Fibroblast of peridontal ligament (primary cell): ENCODE data around the gene SMAD6.

Experiments
- DNase-seq: peaks from one replicate; pipeline ENCODE4 v3.0.0-alpha.2; 2010; ENCODE audit errors: extremely low read depth

The SMAD6 gene

GRCh38 chr15:66758844-66759243 lies 56.8 kb downstream of the SMAD6 start:
- DNase-seq, result no peak

GRCh38 chr15:66760097-66760967 lies 58.3 kb downstream of the SMAD6 start:
- DNase-seq, result no peak

GRCh38 chr15:66760968-66761725 lies 59.1 kb downstream of the SMAD6 start:
- peak; percentile 55 for DNase-seq

GRCh38 chr15:66761726-66762595 lies 59.9 kb downstream of the SMAD6 start:
- peak; percentile 85 for DNase-seq

DNA sequence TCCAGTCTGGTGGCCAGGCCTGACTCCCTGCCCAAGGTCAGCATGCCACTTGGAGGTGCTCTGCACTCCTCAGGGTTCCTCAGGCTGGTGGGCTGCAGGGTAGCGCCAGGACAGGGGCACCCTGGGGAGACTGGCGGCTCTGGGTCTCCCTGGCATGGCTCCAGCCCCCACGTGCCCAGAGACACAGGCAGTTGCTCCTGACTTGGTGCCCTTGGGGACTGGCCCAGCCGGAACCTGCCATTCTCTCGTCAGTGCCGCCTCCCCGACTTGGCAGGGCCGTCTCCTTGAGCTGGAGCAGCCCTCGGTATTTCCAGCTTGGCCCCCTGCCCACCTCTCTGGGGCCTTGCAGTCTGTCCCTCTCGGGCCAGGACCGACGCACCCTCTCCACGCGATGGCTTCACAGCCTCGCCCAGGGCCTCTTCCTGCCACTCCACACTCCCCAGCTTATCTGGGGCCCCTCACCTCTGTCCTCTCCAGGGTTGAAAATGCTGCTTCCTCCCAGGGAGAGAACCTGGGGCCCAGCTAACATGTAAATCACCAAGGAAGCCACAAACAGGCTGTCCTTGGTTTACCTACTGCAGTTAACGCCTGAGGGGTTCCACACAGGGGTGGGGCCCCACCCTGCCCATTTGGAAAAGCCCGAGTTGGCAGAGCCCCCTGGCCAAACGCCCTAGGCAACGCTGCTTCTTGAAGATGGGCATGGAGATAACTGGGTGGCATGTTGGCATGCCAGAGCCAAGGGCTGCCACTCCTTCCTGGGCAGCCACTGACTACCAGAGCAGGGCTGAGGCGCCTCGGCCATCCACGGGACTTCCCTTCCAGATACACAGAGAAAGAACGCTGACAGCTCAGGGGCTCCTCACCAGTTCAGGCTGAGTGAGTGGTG lies 61.4 kb downstream of the SMAD6 start:
- DNase-seq, result no peak

DNA sequence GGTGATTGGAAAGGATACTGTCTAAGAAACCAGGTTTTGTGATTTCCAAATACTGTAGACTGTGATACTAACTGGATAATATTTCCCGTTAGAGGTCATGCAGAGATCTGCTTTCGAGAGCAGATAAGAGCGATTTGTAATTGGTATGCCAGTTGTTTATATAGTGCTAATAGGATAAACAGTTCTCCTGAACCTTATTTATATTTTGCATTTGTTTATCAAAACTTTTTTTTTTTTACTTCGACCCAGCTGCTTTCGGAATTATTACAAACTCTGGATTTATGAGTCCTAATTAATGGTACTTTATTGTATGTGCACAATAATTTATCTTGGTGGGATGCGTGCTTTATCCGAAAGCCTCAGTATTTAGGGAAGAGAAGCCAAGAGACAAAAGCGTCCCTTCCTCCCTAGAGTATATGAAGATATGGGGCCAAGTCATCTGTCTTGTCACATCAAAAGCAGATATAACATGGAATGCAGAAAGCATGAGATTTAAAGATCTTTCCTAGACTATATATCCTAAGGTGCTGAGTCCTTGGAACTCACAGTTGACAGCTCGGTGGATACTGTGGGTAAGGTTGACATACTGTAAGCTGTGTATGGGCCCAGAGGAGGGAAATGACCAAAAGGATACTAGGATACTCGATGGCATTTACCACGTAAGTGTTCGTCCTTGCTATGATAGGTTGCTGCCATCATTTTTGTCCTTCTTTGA lies 62.2 kb downstream of the SMAD6 start:
- DNase-seq, result no peak

GRCh38 chr15:66765478-66766281 lies 63.6 kb downstream of the SMAD6 start:
- DNase-seq, result no peak

GRCh38 chr15:66766282-66767230 lies 64.5 kb downstream of the SMAD6 start:
- peak; percentile 66 for DNase-seq

GRCh38 chr15:66767240-66767659 lies 65.2 kb downstream of the SMAD6 start:
- no peak for DNase-seq

GRCh38 chr15:66768987-66769386 lies 67.0 kb downstream of the SMAD6 start:
- DNase-seq, result no peak

GRCh38 chr15:66770518-66771350 lies 68.7 kb downstream of the SMAD6 start:
- DNase-seq, result no peak

DNA sequence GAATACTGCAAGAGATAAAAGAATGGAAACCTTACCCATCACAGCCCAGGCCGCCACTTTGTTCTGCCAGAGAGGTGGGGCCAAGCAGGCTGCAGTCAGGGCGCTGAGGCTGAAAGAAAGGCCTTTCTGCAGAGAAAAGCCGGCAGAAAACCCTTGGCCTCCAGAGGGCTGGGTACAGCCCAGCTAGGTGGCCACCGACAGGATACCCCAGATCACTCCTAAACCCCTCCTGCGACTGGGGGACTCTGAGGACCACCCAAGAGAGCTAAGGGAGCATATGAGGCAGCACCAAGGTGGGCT lies 69.3 kb downstream of the SMAD6 start:
- no peak for DNase-seq

- no peak for DNase-seq
These were observed 70.6 kb downstream of the SMAD6 start for GRCh38 chr15:66772604-66773128.

GRCh38 chr15:66773129-66773873 lies 71.3 kb downstream of the SMAD6 start:
- peak; percentile 36 for DNase-seq

GRCh38 chr15:66774001-66774814 lies 72.2 kb downstream of the SMAD6 start:
- DNase-seq, result peak; percentile 72
